SU-DHL-6 (cell line): ENCODE measurements around the gene JMY.

Source experiments
- H2AFZ ChIP-seq: fragments of 200-600 bp; sonication (generic); 2 replicates; pipeline ENCODE4 v1.6.1; 2014; ENCODE audit warnings: low read depth, mild to moderate bottlenecking, moderate library complexity, mixed read lengths, antibody characterized with exemption, low read length; ENCODE audit not compliant: severe bottlenecking
- H3F3A ChIP-seq: fragments of 200-600 bp; shearing (Covaris generic); 2 replicates; pipeline ENCODE4 v1.6.0; 2016; ENCODE audit warnings: antibody characterized with exemption, mild to moderate bottlenecking; ENCODE audit not compliant: insufficient read depth
- H3K27ac ChIP-seq: fragments of 200-600 bp; sonication (generic); 2 replicates; pipeline ENCODE4 v1.5.1; 2016; ENCODE audit warnings: low read depth, mild to moderate bottlenecking, low read length, moderate library complexity, mixed read lengths
- H3K27me3 ChIP-seq: fragments of 200-600 bp; sonication (generic), shearing (Covaris generic); 2 replicates; pipeline ENCODE4 v1.6.0; 2014; ENCODE audit warnings: mild to moderate bottlenecking, low read length
- H3K36me3 ChIP-seq: fragments of 200-600 bp; sonication (generic); 2 replicates; pipeline ENCODE4 v1.6.1; 2014; ENCODE audit warnings: mild to moderate bottlenecking, low read length, mixed read lengths
- H3K4me2 ChIP-seq: fragments of 300-600, 200-600 bp; shearing (Covaris generic), sonication (generic); 2 replicates; pipeline ENCODE4 v1.6.0; 2014; ENCODE audit warnings: low read length, low read depth, mild to moderate bottlenecking; ENCODE audit not compliant: poor library complexity, severe bottlenecking
- H3K4me3 ChIP-seq: fragments of 200-600 bp; sonication (generic); 2 replicates; pipeline ENCODE4 v1.5.1; 2014; ENCODE audit warnings: antibody characterized with exemption, low read length, mild to moderate bottlenecking, mixed read lengths; ENCODE audit not compliant: insufficient read depth, poor library complexity, severe bottlenecking
- H3K79me2 ChIP-seq: fragments of 200-600 bp; sonication (generic); 2 replicates; pipeline ENCODE4 v1.6.1; 2014; ENCODE audit warnings: mild to moderate bottlenecking, low read length, moderate library complexity; ENCODE audit not compliant: insufficient read depth
- H3K9ac ChIP-seq: fragments of 200-600 bp; sonication (generic); 2 replicates; pipeline ENCODE4 v1.7.0; 2014; ENCODE audit warnings: mild to moderate bottlenecking, low read length
- H3K9me2 ChIP-seq: fragments of 200-600 bp; sonication (generic); replicated peaks from 2 replicates; pipeline ENCODE4 v1.6.1; 2014; ENCODE audit warnings: low read length; ENCODE audit not compliant: insufficient read depth
- H3K9me3 ChIP-seq: fragments of 200-600 bp; sonication (generic); 2 replicates; pipeline ENCODE4 v1.6.1; 2014; ENCODE audit warnings: low read length, mixed read lengths; ENCODE audit not compliant: insufficient read depth
- H4K20me1 ChIP-seq: fragments of 200-600 bp; sonication (generic); 2 replicates; pipeline ENCODE4 v1.6.1; 2014; ENCODE audit warnings: low read depth, mild to moderate bottlenecking, antibody characterized with exemption, low read length, moderate library complexity, mixed read lengths
- CTCF ChIP-seq: fragments of 200-600 bp; sonication (generic); IDR thresholded peaks from one replicate; pipeline ENCODE4 v1.5.1; 2017; ENCODE audit warnings: antibody characterized with exemption, mild to moderate bottlenecking, low read length, moderate library complexity; ENCODE audit not compliant: insufficient read depth, poor library complexity, severe bottlenecking
- EZH2phosphoT487 ChIP-seq: fragments of 200-600 bp; sonication (generic), shearing (Covaris generic); conservative IDR thresholded peaks from 2 replicates; pipeline ENCODE4 v1.6.1; 2018; ENCODE audit warnings: mild to moderate bottlenecking, antibody characterized with exemption, low read length, moderate library complexity, mixed read lengths

Gene JMY

GRCh38 chr5:79349047-79349446 is 113.1 kb downstream of the JMY start:
- TF ChIP-seq EZH2phosphoT487 (no peak), CTCF (no peak)
- Histone ChIP-seq H3K79me2 (no peaks in the 10 kb centered on the region), H3K27me3 (no peaks in the 10 kb centered on the region), H2AFZ (no peak overlapping the region), H3K27ac (no peak overlapping the region), H3F3A (no peaks in the 10 kb centered on the region), H3K4me3 (no peak overlapping the region), H3K4me2 (no peak overlapping the region), H3K9me3 (no peaks in the 10 kb centered on the region), H4K20me1 (no peaks in the 10 kb centered on the region), H3K9ac (no peak overlapping the region), H3K36me3 (no peaks in the 10 kb centered on the region), H3K9me2 (no peaks in the 10 kb centered on the region)

GRCh38 chr5:79349881-79350280 is 114.0 kb downstream of the JMY start:
- no peak overlapping the region for H3K4me3 ChIP-seq
- H3F3A ChIP-seq: no peaks in the 10 kb centered on the region
- no peak overlapping the region for H3K4me2 ChIP-seq
- no peak for TF ChIP-seq EZH2phosphoT487
- H3K27me3 ChIP-seq: no peaks in the 10 kb centered on the region
- no peaks in the 10 kb centered on the region for H3K79me2 ChIP-seq
- no peaks in the 10 kb centered on the region for H4K20me1 ChIP-seq
- H3K9me2 ChIP-seq: no peaks in the 10 kb centered on the region
- no peaks in the 10 kb centered on the region for H3K9me3 ChIP-seq
- no peak overlapping the region for H2AFZ ChIP-seq
- H3K9ac ChIP-seq: no peak overlapping the region
- H3K27ac ChIP-seq: no peak overlapping the region
- H3K36me3 ChIP-seq: no peaks in the 10 kb centered on the region

- Histone ChIP-seq H3K27ac (no peak overlapping the region), H3K9me2 (no peaks in the 10 kb centered on the region), H3K4me3 (no peak overlapping the region), H3K27me3 (no peaks in the 10 kb centered on the region), H3K79me2 (no peaks in the 10 kb centered on the region), H3K36me3 (no peaks in the 10 kb centered on the region), H2AFZ (no peak overlapping the region), H3K4me2 (no peak overlapping the region), H3K9ac (no peak overlapping the region), H4K20me1 (no peaks in the 10 kb centered on the region), H3F3A (no peaks in the 10 kb centered on the region), H3K9me3 (no peaks in the 10 kb centered on the region)
- TF ChIP-seq CTCF (no peak), EZH2phosphoT487 (no peak)
These were observed 121.5 kb downstream of the JMY start for GRCh38 chr5:79357398-79357797.
